IMR-90 (cell line): ENCODE measurements around the gene DSCAML1. TPM values are rescaled to one million over a fixed set of nuclear protein-coding genes. Genes with fewer than 3 reads are reported as not detected.

Experiments
- ATAC-seq: fragments of 200-7000 bp; cut with Tn5 transposase; 2 replicates; pipeline ENCODE4 v1.9.1; 2020; ENCODE audit warnings: low read depth, mild to moderate bottlenecking, moderate library complexity
- BruUV-seq: library from RNA; stranded (reverse); fragments of 400-500 nt; replicated peaks from 2 replicates; lab custom pipeline; 2021; lab: Mats Ljungman, UMichigan
- CTCF ChIA-PET: fragments of 300-600 bp; formaldehyde crosslinking; extraction: SDS; loops from one replicate; lab custom pipeline; 2021; ENCODE audit warnings: antibody characterized with exemption; lab: Yijun Ruan, JAX
- POLR2A ChIA-PET: fragments of 300-600 bp; sonication (Branson Sonifier 250); formaldehyde crosslinking; loops from one replicate; lab custom pipeline; 2022; ENCODE audit warnings: antibody characterized with exemption; ENCODE audit not compliant: unreplicated experiment; lab: Charles Lee
- DNase-seq: peaks from one replicate; pipeline ENCODE4 v3.0.0; 2013
- H2AFZ ChIP-seq: replicated peaks from 2 replicates; pipeline ENCODE3; 2013; ENCODE audit warnings: low read length, mild to moderate bottlenecking; ENCODE audit not compliant: poor library complexity
- H2AK5ac ChIP-seq: 2 replicates; pipeline ENCODE4 v1.6.1; 2013; ENCODE audit warnings: low read depth, low read length, inconsistent platforms
- H2AK9ac ChIP-seq: replicated peaks from 2 replicates; pipeline ENCODE3; 2013; ENCODE audit warnings: mild to moderate bottlenecking, low read depth, low read length, moderate library complexity; ENCODE audit not compliant: poor library complexity
- H2BK120ac ChIP-seq: 2 replicates; pipeline ENCODE4 v1.6.1; 2013; ENCODE audit warnings: low read depth, low read length, inconsistent platforms
- H2BK15ac ChIP-seq: 3 replicates; pipeline ENCODE4 v1.6.1; 2013; ENCODE audit warnings: low read depth, low read length, inconsistent platforms
- H2BK20ac ChIP-seq: 2 replicates; pipeline ENCODE4 v1.6.1; 2013; ENCODE audit warnings: low read depth, mild to moderate bottlenecking, inconsistent platforms, low read length, moderate library complexity
- H2BK5ac ChIP-seq: 2 replicates; pipeline ENCODE4 v1.6.1; 2013; ENCODE audit warnings: mild to moderate bottlenecking, low read depth, low read length, inconsistent platforms; ENCODE audit not compliant: poor library complexity, severe bottlenecking
- H3K14ac ChIP-seq: replicated peaks from 2 replicates; pipeline ENCODE4 v1.6.1; 2013; ENCODE audit warnings: low read depth, low read length, inconsistent platforms
- H3K18ac ChIP-seq: 2 replicates; pipeline ENCODE4 v1.6.1; 2013; ENCODE audit warnings: low read depth, low read length, control low read depth
- H3K23ac ChIP-seq: 2 replicates; pipeline ENCODE4 v1.6.1; 2013; ENCODE audit warnings: low read depth, low read length, inconsistent platforms
- H3K27ac ChIP-seq: 2 replicates; pipeline ENCODE4 v1.5.1; 2013; ENCODE audit warnings: mild to moderate bottlenecking, control low read depth, low read length; ENCODE audit not compliant: insufficient read depth
- H3K27me3 ChIP-seq: 2 replicates; pipeline ENCODE4 v1.6.1; 2013; ENCODE audit warnings: low read length; ENCODE audit not compliant: control insufficient read depth, insufficient read depth
- H3K36me3 ChIP-seq: 2 replicates; pipeline ENCODE4 v1.6.1; 2013; ENCODE audit warnings: low read length, mixed read lengths; ENCODE audit not compliant: control insufficient read depth, insufficient read depth
- H3K4ac ChIP-seq: 2 replicates; pipeline ENCODE4 v1.6.1; 2013; ENCODE audit warnings: low read depth, low read length, inconsistent platforms
- H3K4me1 ChIP-seq: 2 replicates; pipeline ENCODE4 v1.6.1; 2013; ENCODE audit warnings: low read length, mixed read lengths; ENCODE audit not compliant: control insufficient read depth, insufficient read depth
- H3K4me2 ChIP-seq: 2 replicates; pipeline ENCODE4 v1.6.1; 2013; ENCODE audit warnings: low read depth, mild to moderate bottlenecking, control low read depth, low read length, moderate library complexity
- H3K4me3 ChIP-seq: 2 replicates; pipeline ENCODE4 v1.5.1; 2013; ENCODE audit warnings: low read depth, mild to moderate bottlenecking, control low read depth, low read length, moderate library complexity; ENCODE audit not compliant: insufficient read depth
- H3K56ac ChIP-seq: 2 replicates; pipeline ENCODE4 v1.6.1; 2013; ENCODE audit warnings: low read length, inconsistent platforms; ENCODE audit not compliant: insufficient read depth; ENCODE audit errors: extremely low read depth
- H3K79me1 ChIP-seq, 2 experiments: 2 replicates each; pipeline ENCODE4 v1.6.1; 2013; ENCODE audit warnings: low read length in 2 of 2, inconsistent platforms in 1 of 2, low read depth in 1 of 2
- H3K9ac ChIP-seq: 2 replicates; pipeline ENCODE4 v1.6.1; 2013; ENCODE audit warnings: low read depth, low read length, control low read depth
- H3K9me1 ChIP-seq: 2 replicates; pipeline ENCODE4 v1.6.1; 2013; ENCODE audit warnings: low read length, inconsistent platforms; ENCODE audit not compliant: insufficient read depth
- H3K9me3 ChIP-seq: 2 replicates; pipeline ENCODE4 v1.6.1; 2013; ENCODE audit warnings: low read length; ENCODE audit not compliant: control insufficient read depth, insufficient read depth
- H4K20me1 ChIP-seq: 2 replicates; pipeline ENCODE4 v1.6.1; 2013; ENCODE audit warnings: low read length, inconsistent platforms; ENCODE audit not compliant: insufficient read depth
- H4K5ac ChIP-seq: 2 replicates; pipeline ENCODE4 v1.6.1; 2013; ENCODE audit warnings: mild to moderate bottlenecking, low read depth, low read length, control low read depth
- H4K8ac ChIP-seq, 2 experiments: 2 replicates each; pipeline ENCODE4 v1.6.1; 2013; ENCODE audit warnings: low read depth in 2 of 2, low read length in 2 of 2, control low read depth in 1 of 2, inconsistent platforms in 1 of 2
- H4K91ac ChIP-seq: 2 replicates; pipeline ENCODE4 v1.6.1; 2013; ENCODE audit warnings: low read depth, low read length, inconsistent platforms; ENCODE audit not compliant: insufficient read depth
- BHLHE40 ChIP-seq: fragments of 150-350 bp; IDR thresholded peaks from 2 replicates; pipeline ENCODE4 v1.6.1; 2016; ENCODE audit warnings: mild to moderate bottlenecking, low read depth, low read length
- CEBPB ChIP-seq: IDR thresholded peaks from 2 replicates; pipeline ENCODE4 v1.6.1; 2012; ENCODE audit warnings: low read depth, low read length, improper control_type of control experiment
- CHD1 ChIP-seq: IDR thresholded peaks from 2 replicates; pipeline ENCODE4 v1.6.1; 2012; ENCODE audit warnings: low read depth, low read length, improper control_type of control experiment
- ELK1 ChIP-seq: fragments of 150-350 bp; IDR thresholded peaks from 2 replicates; pipeline ENCODE4 v1.6.1; 2016; ENCODE audit warnings: low read depth, mild to moderate bottlenecking, low read length, moderate library complexity, borderline replicate concordance
- FOS ChIP-seq: fragments of 150-350 bp; IDR thresholded peaks from 2 replicates; pipeline ENCODE4 v1.6.1; 2016; ENCODE audit warnings: low read depth, low read length
- MAFK ChIP-seq: IDR thresholded peaks from 2 replicates; pipeline ENCODE4 v1.6.1; 2012; ENCODE audit warnings: low read depth, low read length, improper control_type of control experiment
- NFE2L2 ChIP-seq: fragments of 150-350 bp; IDR thresholded peaks from 2 replicates; pipeline ENCODE4 v1.6.1; 2016; ENCODE audit warnings: low read depth, mild to moderate bottlenecking, low read length
- RCOR1 ChIP-seq: IDR thresholded peaks from 2 replicates; pipeline ENCODE4 v1.6.1; 2012; ENCODE audit warnings: mild to moderate bottlenecking, low read length, improper control_type of control experiment; ENCODE audit not compliant: insufficient replicate concordance
- RFX5 ChIP-seq: IDR thresholded peaks from 2 replicates; pipeline ENCODE4 v1.8.0; 2012; ENCODE audit warnings: low read depth, mild to moderate bottlenecking, low read length, moderate library complexity
- SMC3 ChIP-seq: fragments of 150-350 bp; IDR thresholded peaks from 2 replicates; pipeline ENCODE4 v1.6.1; 2016; ENCODE audit warnings: low read depth, mild to moderate bottlenecking, antibody characterized with exemption, low read length, moderate library complexity
- WGBS, 2 experiments: methylation state at CpG; one replicate each; pipeline versions ENCODE4 v1.1.5 to v1.1.7; 2013; ENCODE audit warnings: missing lambda C conversion rate in 2 of 2; ENCODE audit not compliant: insufficient read length in 1 of 2; ENCODE audit errors: extremely low coverage in 2 of 2; 5-methylcytosine and 5-hydroxymethylcytosine counted together
- dilution Hi-C: fragments of 300-500 bp; cut with HindIII; formaldehyde crosslinking; loops from one replicate; pipeline ENCODE4 v1.14.3; 2018; ENCODE audit warnings: low sequenced_read_pairs; ENCODE audit not compliant: unreplicated experiment
- in situ Hi-C: fragments of 300-500 bp; cut with MboI; formaldehyde crosslinking; loops from 3 replicates; pipeline ENCODE4 v1.14.3; 2019; ENCODE audit warnings: low sequenced_read_pairs, inconsistent platforms, mixed read lengths
- intact Hi-C: fragments of 100-400 bp; cut with micrococcal nuclease; formaldehyde crosslinking; loops from 2 replicates; pipeline ENCODE4 v1.10.0; 2022
- polyA plus RNA-seq, 3 experiments: library from polyadenylated mRNA; depleted of rRNA; stranded (reverse); fragments of >200 nt; gene quantifications; 2 replicates each; pipeline ENCODE4 v1.2.3, GENCODE V29; 2012; ENCODE audit warnings: low replicate concordance in 1 of 3
- total RNA-seq: library from RNA; depleted of rRNA; stranded (reverse); fragments of >200 nt; gene quantifications from 2 replicates; pipeline ENCODE4 v1.2.3, GENCODE V29; 2012
- TF ChIP-seq, protein P1 (sequence below): conservative IDR thresholded peaks from 2 replicates; pipeline ENCODE4 v1.5.1; 2012; ENCODE audit warnings: mild to moderate bottlenecking, low read depth, low read length, improper control_type of control experiment
- TF ChIP-seq, protein P2 (sequence below): fragments of 150-350 bp; IDR thresholded peaks from 2 replicates; pipeline ENCODE4 v1.6.1; 2017; ENCODE audit warnings: mild to moderate bottlenecking, antibody characterized with exemption, low read length, low read depth

The DSCAML1 gene
- total and polyA plus RNA-seq, 2 of the 4 experiments (the other 2 are of a cell fraction) = not detected

DNA sequence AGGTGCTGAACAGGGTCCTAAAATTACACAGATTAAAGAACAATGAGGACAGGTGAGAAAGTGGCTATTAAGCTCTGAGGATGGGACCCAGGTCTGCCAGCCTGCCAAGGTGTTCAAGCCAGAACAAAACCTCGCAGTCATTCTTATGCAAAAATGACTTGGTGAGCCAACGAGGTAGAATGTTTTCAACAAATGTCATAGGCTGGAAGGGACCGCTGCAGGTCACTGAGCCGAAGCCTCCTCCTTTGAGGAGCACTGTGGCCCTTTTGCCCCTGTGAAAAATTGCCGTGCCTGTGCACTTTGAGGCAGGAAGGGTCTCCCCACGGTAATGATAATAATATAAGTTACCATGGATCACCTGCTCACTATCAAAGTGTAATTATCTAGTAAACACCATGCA is 216.2 kb downstream of the DSCAML1 start:
- Histone ChIP-seq H3K4ac (no peak overlapping the region), H4K8ac (no peak overlapping the region), H2AK9ac (no peak overlapping the region), H3K79me1 (no peaks in the 10 kb centered on the region), H3K9me1 (no peaks in the 10 kb centered on the region), H3K27ac (no peak overlapping the region), H4K20me1 (no peaks in the 10 kb centered on the region), H3K36me3 (no peaks in the 10 kb centered on the region), H4K5ac (no peak overlapping the region), H3K4me2 (no peak overlapping the region), H3K4me1 (no peaks in the 10 kb centered on the region), H3K56ac (no peak overlapping the region), H2AFZ (no peak overlapping the region), H3K23ac (no peak overlapping the region), H4K91ac (no peak overlapping the region), H2AK5ac (no peak overlapping the region), H3K4me3 (no peak overlapping the region), H2BK15ac (no peak overlapping the region), H3K27me3 (peaks cover 4% of the 10 kb centered on the region), H2BK20ac (no peak overlapping the region), H3K9me3 (no peaks in the 10 kb centered on the region), H2BK120ac (no peak overlapping the region), H3K18ac (no peak overlapping the region), H2BK5ac (no peak overlapping the region), H3K14ac (no peak overlapping the region), H3K9ac (no peak overlapping the region)
- TF ChIP-seq NFE2L2 (no peak), MAFK (no peak), ELK1 (no peak), SMC3 (no peak), FOS (no peak), RFX5 (no peak), CHD1 (no peak), BHLHE40 (no peak), CEBPB (no peak), RCOR1 (no peak)
- TF ChIP-seq, protein P1, sequence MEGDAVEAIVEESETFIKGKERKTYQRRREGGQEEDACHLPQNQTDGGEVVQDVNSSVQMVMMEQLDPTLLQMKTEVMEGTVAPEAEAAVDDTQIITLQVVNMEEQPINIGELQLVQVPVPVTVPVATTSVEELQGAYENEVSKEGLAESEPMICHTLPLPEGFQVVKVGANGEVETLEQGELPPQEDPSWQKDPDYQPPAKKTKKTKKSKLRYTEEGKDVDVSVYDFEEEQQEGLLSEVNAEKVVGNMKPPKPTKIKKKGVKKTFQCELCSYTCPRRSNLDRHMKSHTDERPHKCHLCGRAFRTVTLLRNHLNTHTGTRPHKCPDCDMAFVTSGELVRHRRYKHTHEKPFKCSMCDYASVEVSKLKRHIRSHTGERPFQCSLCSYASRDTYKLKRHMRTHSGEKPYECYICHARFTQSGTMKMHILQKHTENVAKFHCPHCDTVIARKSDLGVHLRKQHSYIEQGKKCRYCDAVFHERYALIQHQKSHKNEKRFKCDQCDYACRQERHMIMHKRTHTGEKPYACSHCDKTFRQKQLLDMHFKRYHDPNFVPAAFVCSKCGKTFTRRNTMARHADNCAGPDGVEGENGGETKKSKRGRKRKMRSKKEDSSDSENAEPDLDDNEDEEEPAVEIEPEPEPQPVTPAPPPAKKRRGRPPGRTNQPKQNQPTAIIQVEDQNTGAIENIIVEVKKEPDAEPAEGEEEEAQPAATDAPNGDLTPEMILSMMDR = no peak
- TF ChIP-seq, protein P2, sequence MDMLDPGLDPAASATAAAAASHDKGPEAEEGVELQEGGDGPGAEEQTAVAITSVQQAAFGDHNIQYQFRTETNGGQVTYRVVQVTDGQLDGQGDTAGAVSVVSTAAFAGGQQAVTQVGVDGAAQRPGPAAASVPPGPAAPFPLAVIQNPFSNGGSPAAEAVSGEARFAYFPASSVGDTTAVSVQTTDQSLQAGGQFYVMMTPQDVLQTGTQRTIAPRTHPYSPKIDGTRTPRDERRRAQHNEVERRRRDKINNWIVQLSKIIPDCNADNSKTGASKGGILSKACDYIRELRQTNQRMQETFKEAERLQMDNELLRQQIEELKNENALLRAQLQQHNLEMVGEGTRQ = no peak
- ATAC-seq (no peak), DNase-seq (no peak)
- no TSS peak for BruUV-seq
- intact Hi-C loops (no loop called here), dilution Hi-C loops (no loop called here), in situ Hi-C loops (no loop called here)
- ChIA-PET POLR2A (no interaction called here), CTCF (no interaction called here)
- no CpG with 5 or more reads among the region's 6 CpGs for WGBS, 2 experiments
